Measurements from ENCODE around the gene OVOL1.

Gene OVOL1

GRCh38 chr11:65790902-65791650, 4.2 kb downstream of the OVOL1 start:
- DNase-seq (ENCODE audit: low read depth in 2 of 2, low spot score in 1 of 2), result no peak

GRCh38 chr11:65791719-65792213, 4.9 kb downstream of the OVOL1 start:
- DNase-seq (ENCODE audit: low read depth in 2 of 2, low spot score in 1 of 2), result no peak

- no peak for DNase-seq (ENCODE audit: low read depth in 2 of 2, low spot score in 1 of 2)
These were observed 5.6 kb downstream of the OVOL1 start for GRCh38 chr11:65792456-65792855.

- DNase-seq (ENCODE audit: low read depth in 2 of 2, low spot score in 1 of 2), result no peak
These were observed 6.3 kb downstream of the OVOL1 start for GRCh38 chr11:65793144-65793581.

GRCh38 chr11:65793625-65794400, 7.0 kb downstream of the OVOL1 start:
- DNase-seq (ENCODE audit: low read depth in 2 of 2, low spot score in 1 of 2), result no peak

- DNase-seq (ENCODE audit: low read depth in 2 of 2, low spot score in 1 of 2), result no peak
These were observed 8.0 kb downstream of the OVOL1 start for GRCh38 chr11:65794570-65795510.

- DNase-seq (ENCODE audit: low read depth in 2 of 2, low spot score in 1 of 2), result no peak
These were observed 10.1 kb downstream of the OVOL1 start for GRCh38 chr11:65796726-65797601.

- DNase-seq (ENCODE audit: low read depth in 2 of 2, low spot score in 1 of 2), result no peak
These were observed 10.8 kb downstream of the OVOL1 start for GRCh38 chr11:65797711-65798110.

- DNase-seq (ENCODE audit: low read depth in 2 of 2, low spot score in 1 of 2), result no peak
These were observed 12.0 kb downstream of the OVOL1 start for GRCh38 chr11:65798882-65799281.

GRCh38 chr11:65801153-65801987, 14.5 kb downstream of the OVOL1 start:
- DNase-seq (ENCODE audit: low read depth in 2 of 2, low spot score in 1 of 2), result no peak

- DNase-seq (ENCODE audit: low read depth in 2 of 2, low spot score in 1 of 2), result no peak
These were observed 16.0 kb downstream of the OVOL1 start for GRCh38 chr11:65802841-65803240.

GRCh38 chr11:65803797-65804492, 17.1 kb downstream of the OVOL1 start:
- DNase-seq (ENCODE audit: low read depth in 2 of 2, low spot score in 1 of 2), result no peak

GRCh38 chr11:65806979-65807378, 20.1 kb downstream of the OVOL1 start:
- DNase-seq (ENCODE audit: low read depth in 2 of 2, low spot score in 1 of 2), result no peak

GRCh38 chr11:65808744-65809341, 22.0 kb downstream of the OVOL1 start:
- no peak for DNase-seq (ENCODE audit: low read depth in 2 of 2, low spot score in 1 of 2)

- DNase-seq (ENCODE audit: low read depth in 2 of 2, low spot score in 1 of 2), result no peak
These were observed 22.6 kb downstream of the OVOL1 start for GRCh38 chr11:65809496-65809895.

GRCh38 chr11:65810046-65810868, 23.4 kb downstream of the OVOL1 start:
- no peak for DNase-seq (ENCODE audit: low read depth in 2 of 2, low spot score in 1 of 2)

- DNase-seq (ENCODE audit: low read depth in 2 of 2, low spot score in 1 of 2), result no peak
These were observed 25.1 kb downstream of the OVOL1 start for GRCh38 chr11:65811764-65812475.

Data from stimulated activated CD8-positive, alpha-beta memory T cell treated with anti-CD3 and anti-CD28 coated beads, Interleukin-4, amount 100 ng/mL, for 1 hour (primary cell).